SIG-M5 treated with dmso at 0.1 percent for 504 hours (cell line): ENCODE data around the gene MALSU1.

ENCODE experiments used
- DNase-seq: peaks from one replicate; lab custom pipeline; 2025; ENCODE audit not compliant: unreplicated experiment; lab: John Stamatoyannopoulos, UW

MALSU1 gene

GRCh38 chr7:23298885-23299769, at the start of gene MALSU1:
TSS of gene MALSU1 (plus strand) at chr7:23299339. CDS start at chr7:23299353, 14 bp downstream.
- peak; percentile 98 for DNase-seq

- DNase-seq: no peak
Measured at GRCh38 chr7:23249486-23249885, 49.7 kb upstream of the MALSU1 start.

DNA sequence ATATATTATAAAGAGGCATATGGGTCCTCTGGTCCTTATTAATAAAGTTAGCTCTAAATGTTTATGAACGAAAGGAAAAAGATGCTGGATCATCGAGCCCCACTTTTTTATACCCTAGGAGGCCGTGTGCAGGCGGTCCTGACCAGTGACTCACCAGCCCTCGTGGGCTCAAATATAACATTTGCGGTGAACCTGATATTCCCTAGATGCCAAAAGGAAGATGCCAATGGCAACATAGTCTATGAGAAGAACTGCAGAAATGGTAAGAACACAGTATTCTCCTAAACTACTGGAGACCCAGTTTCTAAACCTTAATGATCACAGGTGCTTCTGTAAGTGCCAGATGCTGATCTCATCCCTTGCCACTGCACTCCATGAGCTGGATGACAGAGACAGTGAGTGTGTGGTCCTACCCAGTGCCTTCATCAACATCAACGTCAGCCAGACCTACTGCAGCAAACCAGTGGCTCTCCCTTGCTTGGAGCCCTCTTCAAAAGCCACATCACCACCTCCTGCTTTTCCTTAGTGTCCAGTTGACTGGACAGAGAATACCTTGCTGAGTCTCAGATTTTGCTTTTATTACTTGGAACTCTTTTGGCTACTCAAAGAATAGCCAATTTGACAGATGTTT, 45.0 kb upstream of the MALSU1 start:
- no peak for DNase-seq

- DNase-seq: no peak
Measured at GRCh38 chr7:23256731-23257130, 42.4 kb upstream of the MALSU1 start.

GRCh38 chr7:23260371-23260770, 38.8 kb upstream of the MALSU1 start:
- DNase-seq: no peak

DNA sequence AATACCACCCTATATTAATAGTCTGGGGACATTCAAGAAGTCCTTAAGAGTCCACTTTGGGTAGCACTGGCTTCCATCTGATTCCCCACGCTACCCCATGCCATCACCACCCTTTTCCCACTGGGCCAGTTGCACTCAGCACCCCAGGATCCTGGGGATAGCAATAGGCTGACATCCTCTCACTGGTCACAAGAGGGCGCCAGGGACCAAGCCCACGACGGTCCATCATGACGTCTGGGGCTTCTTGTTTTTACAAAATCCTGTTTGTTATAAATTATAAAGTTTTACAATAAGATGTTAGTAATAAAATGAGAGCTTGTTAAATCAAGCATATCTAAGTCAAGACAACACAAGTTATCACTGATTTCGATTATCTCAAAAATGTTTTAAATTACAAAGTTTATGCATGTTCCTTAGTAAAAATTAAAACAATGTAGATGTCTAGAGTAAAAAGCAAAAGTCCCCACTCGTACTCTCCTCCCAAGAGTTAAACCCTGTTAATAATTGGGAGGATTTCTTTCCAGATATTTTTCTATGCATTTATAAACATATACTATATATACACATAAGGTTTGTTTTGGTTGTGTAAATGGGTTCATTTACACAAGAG, 37.2 kb upstream of the MALSU1 start:
- DNase-seq: peak; percentile 54

DNA sequence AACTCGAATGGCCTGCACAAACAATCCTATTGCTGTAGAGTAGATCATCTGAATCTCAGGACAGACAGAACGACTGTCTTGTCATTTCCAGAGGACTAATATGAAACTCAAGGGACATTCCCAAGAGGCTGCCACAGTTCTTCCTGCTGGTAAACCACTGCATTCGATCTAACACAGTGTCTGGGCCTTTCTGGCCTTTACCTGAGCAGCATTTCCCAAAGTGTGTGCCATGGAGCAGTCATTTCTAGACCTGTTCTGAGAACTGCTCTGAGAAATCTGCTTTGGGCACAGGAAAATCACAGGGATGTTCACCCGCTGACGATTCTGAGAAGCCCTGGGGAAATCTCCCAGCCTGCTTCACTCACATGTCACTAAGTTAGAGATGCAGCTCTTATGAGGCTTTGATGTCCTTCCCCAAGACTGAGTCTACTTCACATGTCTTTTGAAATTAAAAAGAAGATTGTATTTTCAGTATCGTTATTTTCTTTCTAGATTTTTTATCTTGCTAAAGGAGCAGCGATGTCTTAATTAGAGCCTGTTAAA, 34.2 kb upstream of the MALSU1 start:
- DNase-seq: no peak

GRCh38 chr7:23266918-23267317, 32.2 kb upstream of the MALSU1 start:
- DNase-seq: no peak

DNA sequence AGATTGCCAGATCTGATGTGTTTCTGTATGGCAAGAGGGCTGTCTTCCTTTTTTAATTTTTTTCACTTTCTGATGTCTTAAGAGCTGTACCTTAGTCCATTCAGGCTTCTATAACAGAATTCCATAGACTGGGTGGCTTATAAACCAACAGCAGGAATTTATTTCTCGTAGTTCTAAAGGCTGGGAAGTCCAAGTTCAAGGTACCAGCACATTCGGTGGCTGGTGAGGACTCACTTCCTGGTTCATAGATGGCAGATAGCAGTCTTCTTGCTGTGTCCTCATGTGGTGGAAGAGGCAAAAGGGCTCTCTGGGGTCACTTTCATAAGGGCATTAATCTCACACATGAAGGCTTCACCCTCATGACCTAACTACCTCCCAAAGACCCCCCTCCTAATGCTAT, 31.8 kb upstream of the MALSU1 start:
- no peak for DNase-seq

DNA sequence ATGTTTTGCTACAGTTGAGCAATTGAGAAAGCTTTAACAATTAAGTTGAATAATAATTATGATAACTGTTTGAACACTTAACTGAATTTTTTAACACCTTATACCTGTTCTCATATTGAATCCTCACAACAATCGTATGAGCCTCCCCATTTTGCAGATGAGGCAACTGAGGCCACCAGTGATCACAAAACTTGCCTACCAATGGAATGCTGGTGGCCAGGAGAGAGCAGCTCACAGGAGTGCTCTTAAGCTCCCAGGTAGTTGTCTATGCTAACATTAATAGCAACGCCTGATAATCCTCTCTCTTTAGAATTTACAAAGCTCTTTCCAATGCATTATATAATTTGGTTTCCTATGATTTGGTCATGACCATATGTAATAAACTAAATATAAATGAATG, 31.0 kb upstream of the MALSU1 start:
- DNase-seq: no peak

DNA sequence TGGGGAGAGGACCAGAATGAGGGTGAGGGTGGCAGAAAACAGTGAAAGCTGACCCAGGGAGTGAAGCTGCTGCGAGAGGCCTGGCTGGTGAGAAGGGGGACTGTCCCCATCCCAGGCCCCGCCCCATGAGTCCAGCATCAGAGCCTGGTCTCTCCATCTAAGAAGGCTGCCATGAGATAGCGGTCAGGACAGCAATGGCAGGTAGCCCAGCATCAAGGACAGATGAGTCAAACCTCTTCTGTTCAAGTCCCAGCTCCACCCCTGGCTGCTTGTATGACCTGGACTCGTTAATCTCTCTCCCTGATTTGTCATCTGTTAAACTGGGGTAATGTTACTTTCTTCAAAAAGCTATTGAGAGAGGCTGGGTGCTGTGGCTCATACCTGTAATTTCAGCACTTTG, 30.4 kb upstream of the MALSU1 start:
- DNase-seq: no peak

GRCh38 chr7:23272275-23272674, 26.9 kb upstream of the MALSU1 start:
- no peak for DNase-seq

DNA sequence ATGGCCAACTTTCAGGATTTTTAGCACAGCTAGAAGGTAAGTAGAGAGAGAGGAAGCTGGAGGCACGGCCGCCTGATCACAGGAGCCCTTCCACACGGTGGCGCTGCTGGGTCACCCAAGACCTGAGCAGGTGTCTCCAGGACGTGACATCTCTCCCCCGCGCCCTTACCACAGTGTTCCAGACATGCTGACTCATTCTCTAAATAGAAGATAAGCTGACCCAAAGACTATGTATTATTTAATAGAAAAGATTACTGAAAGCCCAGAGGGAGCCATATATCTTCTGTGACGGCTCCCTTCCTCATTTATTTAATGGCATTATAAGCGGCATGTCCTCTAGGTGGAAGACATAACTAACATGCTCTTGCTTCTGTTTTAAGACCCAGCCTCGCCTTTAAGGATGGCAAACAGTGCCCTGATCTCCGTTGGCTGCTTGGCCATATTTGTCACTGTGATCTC, 26.0 kb upstream of the MALSU1 start:
- peak; percentile 86 for DNase-seq

DNA sequence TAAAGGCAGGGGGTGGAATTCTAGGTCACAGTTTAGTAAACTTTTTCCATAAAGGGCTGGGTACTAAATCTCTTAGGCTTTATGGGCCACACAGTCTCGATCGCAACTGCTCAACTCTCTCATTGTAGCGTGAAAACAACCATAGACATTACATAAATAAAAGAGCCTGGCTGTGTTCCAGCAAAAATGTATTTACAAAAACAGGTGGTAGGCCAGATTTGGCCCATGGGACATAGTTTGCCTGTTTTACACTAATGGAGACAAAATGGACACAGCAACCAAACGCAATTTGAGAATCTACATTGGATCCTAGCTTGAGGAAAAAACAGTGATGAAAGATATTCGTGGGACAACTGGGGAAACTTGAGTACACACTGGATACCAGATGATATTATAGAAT, 23.2 kb upstream of the MALSU1 start:
- no peak for DNase-seq

GRCh38 chr7:23276376-23276775, 22.8 kb upstream of the MALSU1 start:
- peak; percentile 84 for DNase-seq

DNA sequence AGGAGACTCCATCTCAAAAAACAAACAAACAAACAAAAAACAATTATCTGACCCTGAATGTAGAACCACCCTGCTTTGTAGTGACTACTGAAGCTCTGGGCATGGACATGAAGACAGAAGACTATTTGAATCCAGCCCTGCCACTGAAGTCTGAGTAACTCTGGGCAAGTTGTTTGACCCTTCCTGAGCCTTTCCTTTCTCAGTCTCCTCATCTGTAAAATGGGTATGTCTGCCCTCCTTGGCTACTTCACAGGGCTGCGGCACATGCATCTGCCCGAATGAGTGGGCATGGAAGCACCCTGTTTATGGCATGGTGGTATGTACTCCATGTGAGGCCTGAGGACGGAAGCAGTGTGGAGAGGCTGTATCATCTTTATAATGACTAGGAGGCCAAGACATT, 22.2 kb upstream of the MALSU1 start:
- DNase-seq: peak; percentile 17

DNA sequence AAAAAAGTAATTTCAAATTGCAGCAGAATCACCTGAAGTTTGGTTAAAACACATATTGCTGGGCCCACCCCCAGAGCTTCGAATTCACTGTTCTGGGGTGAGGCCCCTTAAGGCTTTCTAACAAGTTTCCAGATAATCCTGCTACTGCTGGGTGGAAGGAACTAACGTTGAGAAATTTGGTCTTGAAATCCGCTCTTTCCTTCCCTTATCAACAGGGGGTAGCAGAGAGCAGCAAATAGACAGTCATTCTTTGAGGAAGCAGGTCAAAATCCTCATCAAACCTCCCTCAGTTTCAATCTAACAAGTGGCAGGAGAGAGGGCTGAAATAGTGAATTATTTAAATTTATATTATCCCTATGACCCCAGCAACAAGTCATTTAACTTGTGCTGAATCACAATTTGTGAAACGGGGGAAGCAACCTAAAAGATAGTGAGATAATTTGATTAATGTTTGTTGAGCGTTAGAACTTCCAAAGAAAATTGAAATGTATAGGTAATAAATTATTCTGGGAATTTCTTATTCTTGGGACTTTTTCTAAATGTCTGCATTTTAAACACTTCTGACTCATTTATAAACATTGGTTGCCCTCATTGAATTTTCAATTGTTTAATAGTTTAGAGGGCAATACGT, 21.7 kb upstream of the MALSU1 start:
- DNase-seq: peak; percentile 91

DNA sequence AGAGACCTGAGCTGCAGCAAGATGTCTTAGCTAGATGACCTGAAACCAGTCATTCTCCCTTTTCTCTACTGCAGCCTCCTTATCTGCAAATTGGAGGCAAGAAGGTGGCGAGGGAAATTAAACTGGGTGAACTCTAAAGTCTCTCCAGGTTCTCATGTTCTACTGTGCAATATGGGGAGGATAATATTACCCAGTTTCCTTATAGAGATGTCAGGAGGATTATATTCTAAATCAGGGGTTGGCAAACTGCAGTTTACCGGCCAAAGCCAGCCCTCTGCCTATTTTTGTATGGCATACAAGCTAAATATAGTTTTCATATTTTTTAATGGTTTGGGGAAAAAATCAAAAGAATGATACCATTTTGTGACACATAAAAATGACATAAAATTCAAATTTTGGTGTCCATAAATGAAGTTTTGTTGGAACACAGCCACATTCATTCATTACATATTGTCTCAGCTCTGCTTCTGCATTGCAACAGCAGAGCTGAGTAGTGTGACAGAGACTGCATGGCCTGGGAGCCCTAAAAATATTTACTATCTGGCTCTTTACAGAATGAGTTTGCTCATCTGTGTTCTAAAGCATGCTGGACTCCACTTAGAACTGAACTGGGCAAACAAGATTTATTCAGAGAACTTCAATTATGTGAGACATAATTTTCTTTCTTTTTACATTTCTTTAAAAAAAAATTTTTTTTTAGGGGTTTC, 19.2 kb upstream of the MALSU1 start:
- DNase-seq: no peak

- DNase-seq: no peak
Measured at GRCh38 chr7:23283086-23283485, 16.1 kb upstream of the MALSU1 start.

GRCh38 chr7:23284871-23285270, 14.3 kb upstream of the MALSU1 start:
- DNase-seq: no peak
